PC-3 (cell line): Measurements from ENCODE around the gene NR2C2AP. TPM values are rescaled to one million over a fixed set of nuclear protein-coding genes. Genes with fewer than 3 reads are reported as not detected.

ENCODE experiments used
- ATAC-seq: fragments of 200-7000 bp; cut with Tn5 transposase; 2 replicates; pipeline ENCODE4 v1.9.1; 2020; ENCODE audit warnings: mild to moderate bottlenecking, moderate library complexity
- BruUV-seq: library from RNA; stranded (reverse); fragments of 400-500 nt; replicated peaks from 2 replicates; lab custom pipeline; 2021; lab: Mats Ljungman, UMichigan
- CTCF ChIA-PET: fragments of 300-600 bp; sonication (Branson Sonifier 250); formaldehyde crosslinking; loops from one replicate; lab custom pipeline; 2022; ENCODE audit warnings: antibody characterized with exemption; lab: Charles Lee
- POLR2A ChIA-PET: fragments of 300-600 bp; sonication (Branson Sonifier 250); formaldehyde crosslinking; loops from one replicate; lab custom pipeline; 2022; ENCODE audit warnings: antibody characterized with exemption; ENCODE audit not compliant: unreplicated experiment; lab: Charles Lee
- DNase-seq: peaks from one replicate; pipeline ENCODE4 v3.0.0-alpha.2; 2015
- H2AFZ ChIP-seq: fragments of 300-600 bp; sonication (generic); 2 replicates; pipeline ENCODE4 v1.6.0; 2016; ENCODE audit warnings: antibody characterized with exemption, low read length
- H3F3A ChIP-seq: fragments of 300-600 bp; sonication (generic); one replicate; pipeline ENCODE4 v1.6.0; 2017; ENCODE audit warnings: antibody characterized with exemption, low read length, control low read depth, mild to moderate bottlenecking; ENCODE audit not compliant: unreplicated experiment
- H3K27ac ChIP-seq: fragments of 300-600 bp; sonication (generic); 2 replicates; pipeline ENCODE4 v1.5.1; 2016; ENCODE audit warnings: mild to moderate bottlenecking, low read length
- H3K27me3 ChIP-seq: fragments of 300-600 bp; sonication (generic); 2 replicates; pipeline ENCODE4 v1.6.1; 2016; ENCODE audit warnings: low read length, mixed read lengths
- H3K36me3 ChIP-seq: fragments of 300-600 bp; sonication (generic); 2 replicates; pipeline ENCODE4 v1.6.1; 2016; ENCODE audit warnings: low read depth, mixed run types, low read length, mixed read lengths
- H3K4me1 ChIP-seq: fragments of 300-600 bp; sonication (generic); 2 replicates; pipeline ENCODE4 v1.5.1; 2016; ENCODE audit warnings: low read length; ENCODE audit not compliant: insufficient read depth
- H3K4me2 ChIP-seq: fragments of 300-600 bp; sonication (generic); 2 replicates; pipeline ENCODE4 v1.6.0; 2016; ENCODE audit warnings: low read length
- H3K4me3 ChIP-seq: fragments of 300-600 bp; sonication (generic); 2 replicates; pipeline ENCODE4 v1.5.1; 2016; ENCODE audit warnings: mild to moderate bottlenecking, low read length, mixed read lengths
- H3K79me2 ChIP-seq: fragments of 300-600 bp; sonication (generic); 2 replicates; pipeline ENCODE4 v1.6.1; 2017; ENCODE audit warnings: low read length, mixed read lengths
- H3K9ac ChIP-seq: fragments of 300-600 bp; sonication (generic); 2 replicates; pipeline ENCODE4 v1.6.0; 2016; ENCODE audit warnings: mild to moderate bottlenecking, low read length
- H3K9me2 ChIP-seq: fragments of 300-600 bp; sonication (generic); replicated peaks from 2 replicates; pipeline ENCODE4 v1.6.1; 2016; ENCODE audit warnings: mixed run types, low read length, mixed read lengths
- H3K9me3 ChIP-seq: fragments of 300-600 bp; sonication (generic); 2 replicates; pipeline ENCODE4 v1.6.1; 2016; ENCODE audit warnings: low read length, mixed read lengths
- H4K20me1 ChIP-seq: fragments of 300-600 bp; sonication (generic); 2 replicates; pipeline ENCODE4 v1.6.1; 2016; ENCODE audit warnings: low read length, mixed read lengths
- CTCF ChIP-seq: fragments of 300-600 bp; sonication (generic); conservative IDR thresholded peaks from 2 replicates; pipeline ENCODE4 v1.5.1; 2017; ENCODE audit warnings: antibody characterized with exemption, low read depth, mild to moderate bottlenecking, low read length
- EZH2 ChIP-seq: fragments of 300-600 bp; sonication (generic); IDR thresholded peaks from one replicate; pipeline ENCODE4 v1.6.1; 2017; ENCODE audit warnings: antibody characterized with exemption, mild to moderate bottlenecking, low read length; ENCODE audit not compliant: unreplicated experiment
- EZH2phosphoT487 ChIP-seq: fragments of 300-600 bp; sonication (generic); IDR thresholded peaks from 2 replicates; pipeline ENCODE4 v1.6.1; 2018; ENCODE audit warnings: mild to moderate bottlenecking, antibody characterized with exemption, low read length, borderline replicate concordance
- intact Hi-C: fragments of 100-400 bp; cut with micrococcal nuclease; formaldehyde crosslinking; loops from 2 replicates; pipeline ENCODE4 v1.9.0; 2023
- total RNA-seq: library from RNA; depleted of rRNA; stranded (reverse); fragments of >200 nt; gene quantifications from 2 replicates; pipeline ENCODE4 v1.2.3, GENCODE V29; 2014

The NR2C2AP gene
- total RNA-seq, 1 experiment from 2014 or later, result 39.3 TPM

- H3K9me3 ChIP-seq, result peaks cover 8% of the 10 kb centered on the region
- BruUV-seq, result no TSS peak
- H3K4me2 ChIP-seq, result no peak overlapping the region
- no peaks in the 10 kb centered on the region for H3K4me1 ChIP-seq
- no peak overlapping the region for H3K9ac ChIP-seq
- no peaks in the 10 kb centered on the region for H4K20me1 ChIP-seq
- ATAC-seq (no peak), DNase-seq (no peak)
- TF ChIP-seq EZH2, result no peak
- H3K27me3 ChIP-seq, result no peaks in the 10 kb centered on the region
- ChIA-PET CTCF (no interaction called here), POLR2A (no interaction called here)
- H2AFZ ChIP-seq, result no peak overlapping the region
- no peaks in the 10 kb centered on the region for H3F3A ChIP-seq
- H3K79me2 ChIP-seq, result no peaks in the 10 kb centered on the region
- no peaks in the 10 kb centered on the region for H3K9me2 ChIP-seq
- no peaks in the 10 kb centered on the region for H3K36me3 ChIP-seq
- H3K4me3 ChIP-seq, result no peak overlapping the region
- intact Hi-C loops, result no loop called here
- H3K27ac ChIP-seq, result no peak overlapping the region
Observed at GRCh38 chr19:19236173-19236572, 33.0 kb upstream of the NR2C2AP start.

GRCh38 chr19:19234220-19234816 lies 31.1 kb upstream of the NR2C2AP start:
- Histone ChIP-seq H3K79me2 (no peaks in the 10 kb centered on the region), H2AFZ (no peak overlapping the region), H3K9me3 (peaks cover 8% of the 10 kb centered on the region), H3K9ac (no peak overlapping the region), H3K27me3 (no peaks in the 10 kb centered on the region), H3K27ac (no peak overlapping the region), H3K36me3 (no peaks in the 10 kb centered on the region), H4K20me1 (no peaks in the 10 kb centered on the region), H3K4me3 (no peak overlapping the region), H3K4me1 (no peaks in the 10 kb centered on the region), H3K9me2 (no peaks in the 10 kb centered on the region), H3K4me2 (no peak overlapping the region), H3F3A (no peaks in the 10 kb centered on the region)
- TF ChIP-seq EZH2phosphoT487 (no peak), CTCF (no peak), EZH2 (no peak)
- intact Hi-C loops, result no loop called here
- ChIA-PET POLR2A (no interaction called here), CTCF (no interaction called here)
- no peak for ATAC-seq
- DNase-seq, result no peak
- no TSS peak for BruUV-seq

- intact Hi-C loops, result no loop called here
- Histone ChIP-seq H3K9ac (no peak overlapping the region), H3F3A (no peaks in the 10 kb centered on the region), H3K27me3 (no peaks in the 10 kb centered on the region), H4K20me1 (no peaks in the 10 kb centered on the region), H3K27ac (no peak overlapping the region), H3K4me2 (no peak overlapping the region), H3K36me3 (no peaks in the 10 kb centered on the region), H3K4me3 (no peak overlapping the region), H3K4me1 (no peaks in the 10 kb centered on the region), H3K9me3 (peaks cover 8% of the 10 kb centered on the region), H3K79me2 (no peaks in the 10 kb centered on the region), H3K9me2 (no peaks in the 10 kb centered on the region), H2AFZ (no peak overlapping the region)
- POLR2A ChIA-PET, result no interaction called here
- CTCF ChIA-PET, result no interaction called here
- no TSS peak for BruUV-seq
- ATAC-seq (no peak), DNase-seq (no peak)
- TF ChIP-seq CTCF, result no peak
- no peak for TF ChIP-seq EZH2
- no peak for TF ChIP-seq EZH2phosphoT487
Observed at GRCh38 chr19:19232261-19232721, 29.1 kb upstream of the NR2C2AP start.
